GM12872 (cell line): ENCODE measurements around the gene XAGE2.

Experiments used
- CTCF ChIP-seq: IDR thresholded peaks from 3 replicates; pipeline ENCODE4 v1.5.1; 2011; ENCODE audit warnings: low read depth, mild to moderate bottlenecking, low read length, moderate library complexity; ENCODE audit not compliant: insufficient read depth

XAGE2 gene

DNA sequence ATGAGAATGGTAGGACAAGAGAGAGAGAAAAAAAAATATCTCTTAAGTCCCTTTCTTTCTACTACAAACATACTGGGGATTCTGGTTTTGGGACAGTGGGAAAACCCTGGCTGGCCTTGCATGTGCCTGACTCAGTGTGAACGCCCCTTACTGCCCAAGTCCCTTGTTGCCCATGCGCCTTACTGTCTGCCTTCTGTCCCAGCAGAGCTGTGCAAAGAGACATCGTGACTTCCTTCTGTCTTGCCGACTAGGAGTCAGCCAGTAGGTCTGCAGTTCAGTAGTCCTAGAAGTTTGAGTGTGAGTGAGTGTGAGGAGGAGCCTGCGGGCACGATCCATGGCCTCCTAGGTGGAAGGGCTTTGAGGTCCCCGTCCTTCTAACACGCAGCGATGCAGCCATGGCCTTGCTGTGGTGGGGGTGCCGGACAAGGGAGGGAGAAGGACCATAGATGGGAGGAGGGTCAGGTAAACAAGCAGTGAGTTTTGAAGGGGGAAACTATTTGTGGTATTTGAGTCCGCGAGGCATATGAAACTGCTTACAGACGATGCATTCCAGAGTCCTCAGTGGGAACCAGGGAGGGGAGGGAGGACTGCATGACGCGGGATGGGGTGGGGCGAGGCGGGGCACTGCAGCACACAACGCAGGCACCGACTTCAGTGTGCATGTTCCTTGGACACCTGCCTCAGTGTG lies at the start of gene XAGE2:
TSS of gene XAGE2 (plus strand) at position 654 of the 688 bp plus-strand sequence. CDS start 994 bp downstream, outside the sequence.
- TF ChIP-seq CTCF, result no peak

GRCh38 chrX:52337410-52337809 lies 31.4 kb upstream of the XAGE2 start:
- TF ChIP-seq CTCF, result no peak

DNA sequence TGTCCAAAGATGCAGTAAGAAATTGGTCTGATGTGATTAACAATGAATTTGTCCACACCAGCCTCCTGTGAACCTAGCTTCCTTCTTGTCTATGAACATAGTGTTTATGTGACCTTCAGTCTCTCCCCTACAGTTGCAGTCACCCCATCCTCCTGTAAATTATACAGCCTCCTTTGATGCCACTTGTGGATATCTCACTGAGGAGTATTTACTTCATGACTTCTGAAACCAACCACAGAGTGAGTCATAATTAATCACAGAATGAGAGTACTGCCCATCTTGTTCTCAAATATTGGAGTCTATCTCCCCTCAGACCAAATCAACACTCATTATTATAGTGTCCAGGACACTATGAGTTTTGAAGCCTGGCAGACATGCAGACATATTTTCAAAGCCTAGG lies 27.3 kb upstream of the XAGE2 start:
- TF ChIP-seq CTCF, result no peak

DNA sequence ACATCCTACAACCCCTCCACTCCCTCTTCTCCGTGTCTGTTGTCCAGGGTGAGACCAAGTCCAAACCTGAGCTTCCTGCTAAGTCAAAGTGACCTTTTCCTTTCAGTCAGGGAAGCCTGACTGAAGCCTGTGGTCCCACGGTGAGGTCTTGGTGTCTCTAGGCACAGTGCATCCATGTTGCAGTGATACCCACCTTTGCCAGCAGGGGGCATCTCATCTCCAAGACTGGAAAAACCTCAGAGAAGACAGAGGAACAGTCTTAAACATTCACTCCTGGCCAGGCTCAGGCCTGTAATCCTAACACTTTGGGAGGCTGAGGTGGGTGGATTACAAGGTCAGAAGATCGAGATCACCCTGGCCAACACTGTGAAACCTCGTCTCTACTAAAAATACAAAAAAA lies 23.4 kb upstream of the XAGE2 start:
- peak; percentile 66 for TF ChIP-seq CTCF

DNA sequence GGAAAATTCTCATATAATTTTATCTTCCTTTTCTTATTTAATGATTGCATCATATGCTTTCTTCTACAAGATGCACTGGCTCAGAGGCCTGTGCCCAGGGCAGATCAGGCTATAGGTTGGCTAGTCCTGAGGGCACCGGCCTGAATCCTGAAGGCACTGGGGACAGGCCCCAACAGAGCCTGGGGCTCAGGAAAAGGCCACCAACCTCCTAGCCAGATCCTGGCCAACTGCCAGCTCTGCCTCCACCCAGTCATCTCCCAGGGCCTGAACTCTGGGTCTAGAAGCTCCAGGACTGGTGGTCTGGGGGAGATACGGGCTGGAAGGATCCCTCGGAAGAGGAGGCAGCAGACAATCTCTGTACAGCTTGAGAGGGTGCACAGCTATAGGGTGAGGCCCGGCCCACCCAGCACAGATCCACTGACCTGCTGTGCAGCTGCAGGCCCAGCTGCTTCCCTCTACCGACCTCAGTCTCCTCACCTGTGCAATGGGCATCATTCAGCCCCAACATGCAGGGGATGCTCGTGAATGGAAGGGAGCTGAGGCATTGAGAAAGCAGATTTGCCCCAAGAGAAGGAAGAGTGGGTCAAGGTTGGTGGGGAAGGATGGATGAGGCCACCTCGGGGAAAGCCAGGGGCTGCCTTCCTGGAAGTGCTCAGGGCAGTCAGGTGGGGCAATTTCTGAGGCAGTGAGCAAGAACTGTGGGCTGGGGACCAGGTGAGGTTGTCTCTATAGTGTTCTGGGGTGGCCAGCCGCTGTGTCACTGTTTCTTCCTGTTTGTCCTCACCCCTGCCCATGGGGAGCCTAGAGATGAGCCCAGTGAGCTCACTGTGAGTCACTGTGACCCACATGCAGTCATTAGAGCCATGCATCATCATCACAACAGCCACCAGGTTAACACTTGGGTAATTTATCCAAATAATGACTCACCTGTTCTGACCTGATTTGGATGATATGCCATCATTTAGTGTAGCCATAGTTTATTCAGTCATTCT lies 22.4 kb upstream of the XAGE2 start:
- TF ChIP-seq CTCF, result no peak

- no peak for TF ChIP-seq CTCF
Measured at GRCh38 chrX:52349681-52350080, 19.1 kb upstream of the XAGE2 start.

DNA sequence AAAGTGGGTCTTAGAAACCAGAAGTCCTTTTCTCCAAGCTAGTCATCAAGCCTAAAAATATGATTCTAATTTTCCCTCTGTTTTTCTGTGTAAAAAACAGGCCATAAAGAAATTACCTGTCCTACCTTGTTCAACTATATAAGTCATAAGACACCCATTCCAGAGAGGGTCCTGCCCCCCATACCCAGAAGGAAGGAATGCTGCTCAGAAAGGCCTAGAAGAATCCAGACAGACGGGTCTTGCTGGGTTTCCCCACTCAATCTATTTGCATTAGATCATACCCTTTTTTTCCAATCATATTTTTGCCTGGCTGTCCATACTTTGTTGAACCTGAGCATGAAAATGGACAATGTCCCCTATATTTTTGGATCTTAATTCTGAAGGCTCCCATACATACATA lies 16.3 kb upstream of the XAGE2 start:
- TF ChIP-seq CTCF, result no peak
